Adipocyte (in vitro differentiated cells): Measurements from ENCODE around the gene IFNL4.
"Not testable (repeated sequence)": the region's sequence is repeated elsewhere in the genome, so short reads cannot be mapped to it uniquely, and the experiment has no call there.

Experiments
- DNase-seq: peaks from one replicate; pipeline ENCODE4 v3.0.0-alpha.2; 2015; ENCODE audit warnings: low read depth
- H3K27me3 ChIP-seq: replicated peaks from 2 replicates; pipeline ENCODE4 v1.7.0; 2013; ENCODE audit warnings: mild to moderate bottlenecking, low read length, moderate library complexity; ENCODE audit not compliant: control insufficient read depth, insufficient read depth
- H3K36me3 ChIP-seq: 2 replicates; pipeline ENCODE4 v1.7.0; 2013; ENCODE audit warnings: low read length, mild to moderate bottlenecking, moderate library complexity; ENCODE audit not compliant: control insufficient read depth, insufficient read depth, severe bottlenecking
- H3K4me1 ChIP-seq: 2 replicates; pipeline ENCODE4 v1.7.0; 2013; ENCODE audit warnings: mild to moderate bottlenecking, low read length, moderate library complexity; ENCODE audit not compliant: control insufficient read depth, insufficient read depth
- H3K4me3 ChIP-seq: 2 replicates; pipeline ENCODE4 v1.7.0; 2013; ENCODE audit warnings: mild to moderate bottlenecking, low read length, moderate library complexity
- H3K9ac ChIP-seq: 2 replicates; pipeline ENCODE4 v1.7.0; 2013; ENCODE audit warnings: mild to moderate bottlenecking, low read length, moderate library complexity
- H3K9me3 ChIP-seq: 2 replicates; pipeline ENCODE4 v1.7.0; 2013; ENCODE audit warnings: mild to moderate bottlenecking, low read length, moderate library complexity; ENCODE audit not compliant: control insufficient read depth

IFNL4 gene

GRCh38 chr19:39248806-39249205 is at the start of gene IFNL4:
TSS of gene IFNL4 (minus strand) at chr19:39248856.
- no peak within 1 kb of the TSS for H3K4me3 ChIP-seq
- H3K9ac ChIP-seq: no peak within 1 kb of the TSS
- no peaks in the 10 kb centered on the region for H3K36me3 ChIP-seq
- peaks cover 52% of the 10 kb centered on the region for H3K27me3 ChIP-seq
- H3K4me1 ChIP-seq: no peaks in the 10 kb centered on the region
- no peak for DNase-seq
- peaks cover 3% of the 10 kb centered on the region for H3K9me3 ChIP-seq

GRCh38 chr19:39297931-39298634 is 49.4 kb upstream of the IFNL4 start:
- Histone ChIP-seq H3K9ac (no peak overlapping the region), H3K4me3 (no peak overlapping the region), H3K9me3 (peaks cover 5% of the 10 kb centered on the region), H3K36me3 (no peaks in the 10 kb centered on the region), H3K4me1 (no peaks in the 10 kb centered on the region), H3K27me3 (peaks cover 52% of the 10 kb centered on the region)
- DNase-seq: no peak

GRCh38 chr19:39296906-39297305 is 48.2 kb upstream of the IFNL4 start:
- H3K9ac ChIP-seq: no peak overlapping the region
- no peaks in the 10 kb centered on the region for H3K4me1 ChIP-seq
- peaks cover 4% of the 10 kb centered on the region for H3K9me3 ChIP-seq
- H3K4me3 ChIP-seq: no peak overlapping the region
- peaks cover 57% of the 10 kb centered on the region for H3K27me3 ChIP-seq
- H3K36me3 ChIP-seq: no peaks in the 10 kb centered on the region
- DNase-seq: no peak

GRCh38 chr19:39296055-39296645 is 47.5 kb upstream of the IFNL4 start, which contains the start of gene IFNL1:
TSS of gene IFNL1 (plus strand) at chr19:39296407. CDS start at chr19:39296422, 15 bp downstream.
- Histone ChIP-seq H3K9me3 (no peaks in the 10 kb centered on the region), H3K36me3 (no peaks in the 10 kb centered on the region), H3K9ac (no peak within 1 kb of the TSS), H3K27me3 (peaks cover 56% of the 10 kb centered on the region), H3K4me3 (no peak within 1 kb of the TSS), H3K4me1 (no peaks in the 10 kb centered on the region)
- DNase-seq: no peak

- no peak for DNase-seq
- Histone ChIP-seq H3K9me3 (no peaks in the 10 kb centered on the region), H3K4me1 (no peaks in the 10 kb centered on the region), H3K4me3 (no peak overlapping the region), H3K27me3 (peaks cover 54% of the 10 kb centered on the region), H3K9ac (no peak overlapping the region), H3K36me3 (no peaks in the 10 kb centered on the region)
These were observed 44.7 kb upstream of the IFNL4 start for GRCh38 chr19:39293394-39293793.

- H3K4me1 ChIP-seq: no peaks in the 10 kb centered on the region
- no peak for DNase-seq
- peaks cover 11% of the 10 kb centered on the region for H3K27me3 ChIP-seq
- H3K9ac ChIP-seq: no peak overlapping the region
- H3K9me3 ChIP-seq: peaks cover 29% of the 10 kb centered on the region
- H3K36me3 ChIP-seq: no peaks in the 10 kb centered on the region
- no peak overlapping the region for H3K4me3 ChIP-seq
These were observed 35.4 kb upstream of the IFNL4 start for GRCh38 chr19:39284032-39284431.

GRCh38 chr19:39282021-39282420 is 33.4 kb upstream of the IFNL4 start:
- H3K4me1 ChIP-seq: no peaks in the 10 kb centered on the region
- no peak for DNase-seq
- H3K27me3 ChIP-seq: peaks cover 22% of the 10 kb centered on the region
- no peaks in the 10 kb centered on the region for H3K36me3 ChIP-seq
- peaks cover 18% of the 10 kb centered on the region for H3K9me3 ChIP-seq
- H3K4me3 ChIP-seq: no peak overlapping the region
- no peak overlapping the region for H3K9ac ChIP-seq

- Histone ChIP-seq H3K4me1 (no peaks in the 10 kb centered on the region), H3K36me3 (no peaks in the 10 kb centered on the region), H3K4me3 (no peak overlapping the region), H3K9ac (no peak overlapping the region), H3K27me3 (peaks cover 37% of the 10 kb centered on the region), H3K9me3 (peaks cover 14% of the 10 kb centered on the region)
- no peak for DNase-seq
These were observed 28.9 kb upstream of the IFNL4 start for GRCh38 chr19:39277598-39277997.

GRCh38 chr19:39276740-39277139 is 28.1 kb upstream of the IFNL4 start:
- Histone ChIP-seq H3K4me1 (no peaks in the 10 kb centered on the region), H3K9ac (no peak overlapping the region), H3K27me3 (peaks cover 37% of the 10 kb centered on the region), H3K4me3 (no peak overlapping the region), H3K36me3 (no peaks in the 10 kb centered on the region), H3K9me3 (peaks cover 8% of the 10 kb centered on the region)
- no peak for DNase-seq

GRCh38 chr19:39275578-39275977 is 26.9 kb upstream of the IFNL4 start:
- no peak overlapping the region for H3K4me3 ChIP-seq
- no peaks in the 10 kb centered on the region for H3K36me3 ChIP-seq
- peaks cover 44% of the 10 kb centered on the region for H3K27me3 ChIP-seq
- DNase-seq: no peak
- H3K4me1 ChIP-seq: no peaks in the 10 kb centered on the region
- H3K9me3 ChIP-seq: no peaks in the 10 kb centered on the region
- H3K9ac ChIP-seq: no peak overlapping the region

- H3K27me3 ChIP-seq: peaks cover 41% of the 10 kb centered on the region
- not testable (repeated sequence) for H3K9ac ChIP-seq, H3K4me1 ChIP-seq, DNase-seq, H3K9me3 ChIP-seq, H3K36me3 ChIP-seq, H3K4me3 ChIP-seq
These were observed 25.2 kb upstream of the IFNL4 start for GRCh38 chr19:39273859-39274258.
